ENCODE measurements around the gene SPATA1. TPM values are rescaled to one million over a fixed set of nuclear protein-coding genes. Genes with fewer than 3 reads are reported as not detected.

Gene SPATA1
- total RNA-seq, 4 donors from 2014 or later: 0.35 TPM; not detected in 3

GRCh38 chr1:84488107-84488506 is 18.1 kb upstream of the SPATA1 start:
- DNase-seq (no peak), ATAC-seq (no peak)
- intact Hi-C loops (cut with DNase I; ENCODE audit: low total_unique reads): no loop called here
- no peak overlapping the region for H3K4me3 ChIP-seq
- no peak overlapping the region for H3K27ac ChIP-seq
- peaks cover 0 to 6% of the 10 kb centered on the region in 2 donors for H3K4me1 ChIP-seq
- no peak for TF ChIP-seq CTCF (IDR thresholded peaks at IDR 0.05 in 4 of 5, conservative IDR thresholded peaks at IDR 0.05 in 1 of 5)
- H3K36me3 ChIP-seq: peaks cover 0 to 39% of the 10 kb centered on the region in 2 donors
- no peaks in the 10 kb centered on the region for H3K9me3 ChIP-seq
- in situ Hi-C loops (cut with MboI; ENCODE audit: low sequenced_read_pairs in 4 of 4): no loop called here
- H3K27me3 ChIP-seq: no peaks in the 10 kb centered on the region

GRCh38 chr1:84489766-84490165 is 16.4 kb upstream of the SPATA1 start:
- DNase-seq (no peak), ATAC-seq (no peak)
- intact Hi-C loops (cut with DNase I; ENCODE audit: low total_unique reads): no loop called here
- Histone ChIP-seq H3K4me1 (peaks cover 0 to 6% of the 10 kb centered on the region in 2 donors), H3K9me3 (no peaks in the 10 kb centered on the region), H3K36me3 (peaks cover 0 to 37% of the 10 kb centered on the region in 2 donors), H3K4me3 (no peak overlapping the region), H3K27me3 (no peaks in the 10 kb centered on the region), H3K27ac (no peak overlapping the region)
- TF ChIP-seq POLR2A (IDR thresholded peaks at IDR 0.05) (no peak), CTCF (IDR thresholded peaks at IDR 0.05 in 4 of 5, conservative IDR thresholded peaks at IDR 0.05 in 1 of 5) (no peak)
- in situ Hi-C loops (cut with MboI; ENCODE audit: low sequenced_read_pairs in 4 of 4): no loop called here

- no peak for ATAC-seq
- no peak overlapping the region for H3K4me3 ChIP-seq
- H3K27me3 ChIP-seq: no peaks in the 10 kb centered on the region
- peaks cover 0 to 6% of the 10 kb centered on the region in 2 donors for H3K4me1 ChIP-seq
- H3K36me3 ChIP-seq: peaks cover 0 to 53% of the 10 kb centered on the region in 2 donors
- no peak for TF ChIP-seq POLR2A (IDR thresholded peaks at IDR 0.05)
- no peak for TF ChIP-seq CTCF (IDR thresholded peaks at IDR 0.05 in 4 of 5, conservative IDR thresholded peaks at IDR 0.05 in 1 of 5)
- no peak for DNase-seq
- in situ Hi-C loops (cut with MboI; ENCODE audit: low sequenced_read_pairs in 4 of 4) (no loop called here), intact Hi-C loops (cut with DNase I; ENCODE audit: low total_unique reads) (no loop called here)
- H3K9me3 ChIP-seq: no peaks in the 10 kb centered on the region
- H3K27ac ChIP-seq: no peak overlapping the region
Observed at GRCh38 chr1:84492726-84493125, 13.5 kb upstream of the SPATA1 start.

- no peaks in the 10 kb centered on the region for H3K9me3 ChIP-seq
- H3K4me3 ChIP-seq: no peak overlapping the region
- H3K27ac ChIP-seq: no peak overlapping the region
- H3K36me3 ChIP-seq: peaks cover 0 to 63% of the 10 kb centered on the region in 2 donors
- peaks cover 0 to 6% of the 10 kb centered on the region in 2 donors for H3K4me1 ChIP-seq
- TF ChIP-seq CTCF (IDR thresholded peaks at IDR 0.05 in 4 of 5, conservative IDR thresholded peaks at IDR 0.05 in 1 of 5) (no peak), POLR2A (IDR thresholded peaks at IDR 0.05) (no peak)
- no peaks in the 10 kb centered on the region for H3K27me3 ChIP-seq
- in situ Hi-C loops (cut with MboI; ENCODE audit: low sequenced_read_pairs in 4 of 4): no loop called here
- intact Hi-C loops (cut with DNase I; ENCODE audit: low total_unique reads): no loop called here
- no peak for ATAC-seq
- no peak for DNase-seq
Observed at GRCh38 chr1:84493747-84494146, 12.4 kb upstream of the SPATA1 start.

GRCh38 chr1:84496498-84496897 is 9.7 kb upstream of the SPATA1 start:
- in situ Hi-C loops (cut with MboI; ENCODE audit: low sequenced_read_pairs in 4 of 4) (no loop called here), intact Hi-C loops (cut with DNase I; ENCODE audit: low total_unique reads) (no loop called here)
- H3K27me3 ChIP-seq: no peaks in the 10 kb centered on the region
- peaks cover 0 to 67% of the 10 kb centered on the region in 2 donors for H3K36me3 ChIP-seq
- no peak overlapping the region for H3K4me3 ChIP-seq
- peaks cover 10 to 16% of the 10 kb centered on the region in 2 donors for H3K4me1 ChIP-seq
- DNase-seq: no peak
- no peak for TF ChIP-seq CTCF (IDR thresholded peaks at IDR 0.05 in 4 of 5, conservative IDR thresholded peaks at IDR 0.05 in 1 of 5)
- TF ChIP-seq POLR2A (IDR thresholded peaks at IDR 0.05): no peak
- no peaks in the 10 kb centered on the region for H3K9me3 ChIP-seq
- ATAC-seq: no peak
- no peak overlapping the region for H3K27ac ChIP-seq

Measured in gastrocnemius medialis (tissue), 4 donors.